H9 (cell line): ENCODE data around the gene RPS13. TPM values are rescaled to one million over a fixed set of nuclear protein-coding genes. Genes with fewer than 3 reads are reported as not detected.

Experiments used
- DNase-seq: peaks from one replicate; pipeline ENCODE4 v3.0.0-alpha.2; 2017
- H2AFZ ChIP-seq: one replicate; pipeline ENCODE4 v1.6.1; 2013; ENCODE audit warnings: mild to moderate bottlenecking, low read length, control low read depth, moderate library complexity
- H2AK5ac ChIP-seq: 2 replicates; pipeline ENCODE4 v1.6.1; 2013; ENCODE audit warnings: low read length, control low read depth, mixed read lengths; ENCODE audit not compliant: insufficient read length
- H2BK120ac ChIP-seq: one replicate; pipeline ENCODE4 v1.6.1; 2013; ENCODE audit warnings: low read depth, mild to moderate bottlenecking, low read length, control low read depth, inconsistent platforms; ENCODE audit not compliant: poor library complexity, severe bottlenecking
- H2BK12ac ChIP-seq: 2 replicates; pipeline ENCODE4 v1.6.1; 2013; ENCODE audit warnings: low read length, control low read depth, mixed read lengths, low read depth; ENCODE audit not compliant: insufficient read length
- H2BK15ac ChIP-seq: 2 replicates; pipeline ENCODE4 v1.6.1; 2013; ENCODE audit warnings: low read depth, low read length, control low read depth
- H2BK20ac ChIP-seq: one replicate; pipeline ENCODE4 v1.6.1; 2013; ENCODE audit warnings: low read depth, mild to moderate bottlenecking, low read length, control low read depth, inconsistent platforms; ENCODE audit not compliant: poor library complexity, severe bottlenecking
- H2BK5ac ChIP-seq: 2 replicates; pipeline ENCODE4 v1.6.1; 2013; ENCODE audit warnings: low read length, control low read depth, mixed read lengths; ENCODE audit not compliant: insufficient read length
- H3K14ac ChIP-seq: 2 replicates; pipeline ENCODE4 v1.6.1; 2013; ENCODE audit warnings: low read length, control low read depth; ENCODE audit not compliant: insufficient read depth
- H3K18ac ChIP-seq: 2 replicates; pipeline ENCODE4 v1.6.1; 2013; ENCODE audit warnings: low read depth, mild to moderate bottlenecking, mixed read lengths, low read length, control low read depth; ENCODE audit not compliant: insufficient read length
- H3K23ac ChIP-seq: 2 replicates; pipeline ENCODE4 v1.6.1; 2013; ENCODE audit warnings: low read length, control low read depth, mixed read lengths, low read depth; ENCODE audit not compliant: insufficient read length
- H3K23me2 ChIP-seq: 2 replicates; pipeline ENCODE4 v1.6.1; 2013; ENCODE audit warnings: low read depth, mild to moderate bottlenecking, mixed read lengths, low read length, control low read depth; ENCODE audit not compliant: insufficient read length, poor library complexity, severe bottlenecking
- H3K27ac ChIP-seq: 2 replicates; pipeline ENCODE4 v1.5.1; 2013; ENCODE audit warnings: low read length, control low read depth, mixed read lengths, low read depth; ENCODE audit not compliant: insufficient read length
- H3K27me3 ChIP-seq: 2 replicates; pipeline ENCODE4 v1.6.1; 2013; ENCODE audit warnings: low read length, control low read depth, inconsistent platforms; ENCODE audit not compliant: insufficient read depth
- H3K4ac ChIP-seq: 2 replicates; pipeline ENCODE4 v1.6.1; 2013; ENCODE audit warnings: low read depth, mild to moderate bottlenecking, control low read depth, inconsistent platforms, low read length, moderate library complexity
- H3K4me1 ChIP-seq: 2 replicates; pipeline ENCODE4 v1.6.1; 2013; ENCODE audit warnings: low read length, control low read depth, inconsistent platforms; ENCODE audit not compliant: insufficient read depth
- H3K4me2 ChIP-seq: 2 replicates; pipeline ENCODE4 v1.6.1; 2013; ENCODE audit warnings: low read length, control low read depth, mixed read lengths; ENCODE audit not compliant: insufficient read length, insufficient read depth
- H3K56ac ChIP-seq: 2 replicates; pipeline ENCODE4 v1.6.1; 2013; ENCODE audit warnings: low read depth, mild to moderate bottlenecking, mixed read lengths, low read length, control low read depth; ENCODE audit not compliant: insufficient read length
- H3K79me1 ChIP-seq: 2 replicates; pipeline ENCODE4 v1.6.1; 2013; ENCODE audit warnings: low read depth, mild to moderate bottlenecking, moderate library complexity, low read length, control low read depth, inconsistent platforms; ENCODE audit not compliant: insufficient read depth, poor library complexity, severe bottlenecking
- H3K79me2 ChIP-seq: 2 replicates; pipeline ENCODE4 v1.6.1; 2013; ENCODE audit warnings: low read length, control low read depth, inconsistent platforms; ENCODE audit not compliant: insufficient read depth
- H3K9ac ChIP-seq: 2 replicates; pipeline ENCODE4 v1.6.1; 2013; ENCODE audit warnings: low read length, control low read depth, mixed read lengths; ENCODE audit not compliant: insufficient read length; ENCODE audit errors: extremely low read depth
- H3K9me3 ChIP-seq: one replicate; pipeline ENCODE4 v1.6.1; 2013; ENCODE audit warnings: low read depth, low read length, inconsistent platforms; ENCODE audit not compliant: control insufficient read depth
- H3T11ph ChIP-seq: one replicate; pipeline ENCODE4 v1.6.1; 2013; ENCODE audit warnings: mild to moderate bottlenecking, low read length, control low read depth, inconsistent platforms
- H4K20me1 ChIP-seq: one replicate; pipeline ENCODE4 v1.6.1; 2013; ENCODE audit not compliant: control insufficient read depth, insufficient read length, insufficient read depth
- H4K5ac ChIP-seq: 2 replicates; pipeline ENCODE4 v1.6.1; 2013; ENCODE audit warnings: low read depth, mild to moderate bottlenecking, mixed read lengths, low read length, control low read depth; ENCODE audit not compliant: insufficient read length
- H4K8ac ChIP-seq: replicated peaks from 2 replicates; pipeline ENCODE4 v1.6.1; 2013; ENCODE audit warnings: low read length, control low read depth, mixed read lengths, low read depth; ENCODE audit not compliant: insufficient read length
- H4K91ac ChIP-seq: 2 replicates; pipeline ENCODE4 v1.6.1; 2013; ENCODE audit warnings: low read depth, mild to moderate bottlenecking, moderate library complexity, mixed read lengths, low read length, control low read depth; ENCODE audit not compliant: insufficient read length
- H3K27ac Mint-ChIP-seq, 3 experiments: 2 replicates in 2 of 3; 3 replicates in 1 of 3; pipeline ENCODE4 v1.8.0; 2020 to 2021; ENCODE audit warnings: mixed read lengths in 3 of 3, mild to moderate bottlenecking in 1 of 3, moderate library complexity in 1 of 3
- H3K27me3 Mint-ChIP-seq: 2 replicates; pipeline ENCODE4 v1.8.0; 2021; ENCODE audit warnings: low read depth, mild to moderate bottlenecking, moderate library complexity, mixed read lengths
- H3K36me3 Mint-ChIP-seq, 3 experiments: 2 replicates in 2 of 3; 3 replicates in 1 of 3; pipeline ENCODE4 v1.8.0; 2020 to 2021; ENCODE audit warnings: low read depth in 3 of 3, mixed read lengths in 3 of 3; ENCODE audit not compliant: insufficient read depth in 1 of 3
- H3K4me1 Mint-ChIP-seq, 2 experiments: 2 replicates each; pipeline ENCODE4 v1.8.0; 2020; ENCODE audit warnings: mixed read lengths in 2 of 2
- H3K4me3 Mint-ChIP-seq, 2 experiments: 2 replicates in 1 of 2; 3 replicates in 1 of 2; pipeline ENCODE4 v1.8.0; 2020 to 2021; ENCODE audit warnings: mild to moderate bottlenecking in 2 of 2, mixed read lengths in 2 of 2, moderate library complexity in 1 of 2
- H3K9me3 Mint-ChIP-seq, 2 experiments: 2 replicates in 1 of 2; 3 replicates in 1 of 2; pipeline ENCODE4 v1.8.0; 2020; ENCODE audit warnings: mild to moderate bottlenecking in 2 of 2, mixed read lengths in 2 of 2, moderate library complexity in 1 of 2
- WGBS: extraction: QIAGEN DNeasy Blood & Tissue Kit; methylation state at CpG from one replicate; pipeline ENCODE4 v1.1.7; 2013; ENCODE audit warnings: missing lambda C conversion rate, low lambda C conversion rate, mixed read lengths; ENCODE audit not compliant: insufficient read length; ENCODE audit errors: extremely low coverage; 5-methylcytosine and 5-hydroxymethylcytosine counted together
- total RNA-seq: library from RNA; stranded (reverse); gene quantifications from 2 replicates; pipeline ENCODE4 v1.2.1, GENCODE V29; 2021
- TF ChIP-seq, protein P1 (sequence below): fragments of 200-600 bp; sonication (generic); conservative IDR thresholded peaks from 3 replicates; pipeline ENCODE4 v1.8.0; 2021; ENCODE audit warnings: antibody characterized with exemption, mild to moderate bottlenecking

The RPS13 gene
- total RNA-seq, 1 experiment from 2014 or later = 1,469 TPM

GRCh38 chr11:17046690-17047089 lies 30.8 kb downstream of the RPS13 start:
- Mint-ChIP-seq H3K36me3 (peaks cover 3 to 5% (median 3%) of the 10 kb centered on the region in 3 experiments), H3K27me3 (peaks cover 6% of the 10 kb centered on the region; the same call in 1 of the 2 replicates), H3K27ac (no peak overlapping the region), H3K4me3 (no peak overlapping the region), H3K4me1 (no peaks in the 10 kb centered on the region), H3K9me3 (peaks cover 6 to 7% of the 10 kb centered on the region in 2 experiments)
- no peak overlapping the region for H2BK120ac ChIP-seq
- no peak overlapping the region for H4K8ac ChIP-seq
- TF ChIP-seq, protein P1, sequence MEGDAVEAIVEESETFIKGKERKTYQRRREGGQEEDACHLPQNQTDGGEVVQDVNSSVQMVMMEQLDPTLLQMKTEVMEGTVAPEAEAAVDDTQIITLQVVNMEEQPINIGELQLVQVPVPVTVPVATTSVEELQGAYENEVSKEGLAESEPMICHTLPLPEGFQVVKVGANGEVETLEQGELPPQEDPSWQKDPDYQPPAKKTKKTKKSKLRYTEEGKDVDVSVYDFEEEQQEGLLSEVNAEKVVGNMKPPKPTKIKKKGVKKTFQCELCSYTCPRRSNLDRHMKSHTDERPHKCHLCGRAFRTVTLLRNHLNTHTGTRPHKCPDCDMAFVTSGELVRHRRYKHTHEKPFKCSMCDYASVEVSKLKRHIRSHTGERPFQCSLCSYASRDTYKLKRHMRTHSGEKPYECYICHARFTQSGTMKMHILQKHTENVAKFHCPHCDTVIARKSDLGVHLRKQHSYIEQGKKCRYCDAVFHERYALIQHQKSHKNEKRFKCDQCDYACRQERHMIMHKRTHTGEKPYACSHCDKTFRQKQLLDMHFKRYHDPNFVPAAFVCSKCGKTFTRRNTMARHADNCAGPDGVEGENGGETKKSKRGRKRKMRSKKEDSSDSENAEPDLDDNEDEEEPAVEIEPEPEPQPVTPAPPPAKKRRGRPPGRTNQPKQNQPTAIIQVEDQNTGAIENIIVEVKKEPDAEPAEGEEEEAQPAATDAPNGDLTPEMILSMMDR = no peak
- H3K79me2 ChIP-seq = no peaks in the 10 kb centered on the region
- no peaks in the 10 kb centered on the region for H3K23me2 ChIP-seq
- no peak overlapping the region for H3K23ac ChIP-seq
- H2AK5ac ChIP-seq = no peak overlapping the region
- no peak overlapping the region for H2BK15ac ChIP-seq
- H3K56ac ChIP-seq = no peak overlapping the region
- H4K5ac ChIP-seq = no peak overlapping the region
- no peak overlapping the region for H3K9ac ChIP-seq
- no peak overlapping the region for H3K18ac ChIP-seq
- no peaks in the 10 kb centered on the region for H3K27me3 ChIP-seq
- no peaks in the 10 kb centered on the region for H3K9me3 ChIP-seq
- no peak for DNase-seq
- H2AFZ ChIP-seq = no peak overlapping the region
- no peak overlapping the region for H3K14ac ChIP-seq
- WGBS = no CpG with 5 or more reads among the region's 5 CpGs
- no peaks in the 10 kb centered on the region for H4K20me1 ChIP-seq
- H3K4ac ChIP-seq = no peak overlapping the region
- H3K79me1 ChIP-seq = no peaks in the 10 kb centered on the region
- H2BK20ac ChIP-seq = no peak overlapping the region
- no peak overlapping the region for H3T11ph ChIP-seq
- no peak overlapping the region for H4K91ac ChIP-seq
- no peak overlapping the region for H2BK12ac ChIP-seq
- no peak overlapping the region for H3K4me2 ChIP-seq
- no peaks in the 10 kb centered on the region for H3K4me1 ChIP-seq
- no peak overlapping the region for H2BK5ac ChIP-seq
- no peak overlapping the region for H3K27ac ChIP-seq
